ENCODE measurements around the gene AP3B1. TPM values are rescaled to one million over a fixed set of nuclear protein-coding genes. Genes with fewer than 3 reads are reported as not detected.

Gene AP3B1
- total RNA-seq, 1 donor from 2014 or later, result 40.0 TPM

DNA sequence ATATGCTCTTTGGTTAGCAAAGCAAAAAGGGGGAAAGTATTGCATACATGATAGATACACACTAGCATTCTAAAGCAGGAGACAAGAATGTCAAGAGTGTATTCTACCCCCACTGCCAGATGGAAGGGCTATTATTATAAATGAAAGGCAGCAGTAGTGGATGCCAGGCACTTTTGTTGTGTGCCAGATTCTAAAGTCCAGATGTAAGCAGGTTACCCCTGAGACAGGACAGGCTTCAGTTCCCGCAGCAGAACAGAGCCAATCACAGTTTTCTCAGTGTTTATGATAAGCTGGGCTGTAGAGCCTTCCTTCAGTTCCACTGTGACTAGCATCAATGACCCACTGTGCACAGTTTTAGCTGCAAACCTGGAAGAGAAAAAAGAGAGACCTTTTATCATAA is 291.8 kb downstream of the AP3B1 start:
- intact Hi-C loops (cut with DNase I), result no loop called here
- Histone ChIP-seq H3K36me3 (peaks cover 12% of the 10 kb centered on the region), H3K9me3 (no peaks in the 10 kb centered on the region), H3K4me3 (no peak overlapping the region), H3K27ac (no peak overlapping the region), H3K27me3 (ENCODE audit: low read depth) (no peaks in the 10 kb centered on the region), H3K4me1 (no peaks in the 10 kb centered on the region)
- TF ChIP-seq CTCF (IDR thresholded peaks at IDR 0.05), result no peak
- DNase-seq (no peak), ATAC-seq (no peak)

DNA sequence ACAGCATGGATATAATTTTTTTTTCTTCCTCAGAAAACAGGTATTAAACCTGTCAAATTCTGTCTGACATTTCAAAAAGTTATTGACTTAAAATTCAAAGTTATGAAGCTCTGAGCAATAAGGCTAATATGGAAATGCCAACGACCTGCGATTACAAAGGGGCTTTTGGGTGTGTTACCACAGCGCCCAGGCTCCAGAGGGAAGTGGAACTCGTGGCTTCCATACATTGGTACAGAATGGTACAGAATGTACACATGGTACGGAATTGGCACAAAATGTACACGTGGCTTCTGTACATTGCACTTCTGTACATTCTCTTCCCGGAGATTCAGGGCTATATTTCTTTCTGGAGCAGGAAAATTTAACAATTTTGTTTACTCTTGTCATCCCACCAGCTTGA is 293.3 kb downstream of the AP3B1 start:
- Histone ChIP-seq H3K27ac (no peak overlapping the region), H3K27me3 (ENCODE audit: low read depth) (no peaks in the 10 kb centered on the region), H3K4me3 (no peak overlapping the region), H3K4me1 (no peaks in the 10 kb centered on the region), H3K36me3 (peaks cover 12% of the 10 kb centered on the region), H3K9me3 (no peaks in the 10 kb centered on the region)
- ATAC-seq, result no peak
- intact Hi-C loops (cut with DNase I), result no loop called here
- no peak for TF ChIP-seq CTCF (IDR thresholded peaks at IDR 0.05)
- no peak for DNase-seq

- DNase-seq (no peak), ATAC-seq (no peak)
- intact Hi-C loops (cut with DNase I), result no loop called here
Observed at GRCh38 chr5:78000191-78000590, 294.3 kb downstream of the AP3B1 start.

GRCh38 chr5:77999399-77999798 is 295.1 kb downstream of the AP3B1 start:
- intact Hi-C loops (cut with DNase I), result no loop called here
- DNase-seq (no peak), ATAC-seq (no peak)
- no peaks in the 10 kb centered on the region for H3K4me1 ChIP-seq
- no peak for TF ChIP-seq CTCF (IDR thresholded peaks at IDR 0.05)
- peaks cover 12% of the 10 kb centered on the region for H3K36me3 ChIP-seq
- no peaks in the 10 kb centered on the region for H3K9me3 ChIP-seq
- H3K27me3 ChIP-seq (ENCODE audit: low read depth), result no peaks in the 10 kb centered on the region
- H3K27ac ChIP-seq, result no peak overlapping the region
- no peak overlapping the region for H3K4me3 ChIP-seq

More at GRCh38 chr5:78000191-78000590, 294.3 kb downstream of the AP3B1 start:
- no peak overlapping the region for H3K27ac ChIP-seq
- peaks cover 12% of the 10 kb centered on the region for H3K36me3 ChIP-seq
- no peaks in the 10 kb centered on the region for H3K27me3 ChIP-seq (ENCODE audit: low read depth)
- no peak overlapping the region for H3K4me3 ChIP-seq
- no peaks in the 10 kb centered on the region for H3K9me3 ChIP-seq
- H3K4me1 ChIP-seq, result no peaks in the 10 kb centered on the region
- TF ChIP-seq CTCF (IDR thresholded peaks at IDR 0.05), result no peak

GRCh38 chr5:77996943-77997342 is 297.6 kb downstream of the AP3B1 start:
- intact Hi-C loops (cut with DNase I), result no loop called here
- no peak for TF ChIP-seq CTCF (IDR thresholded peaks at IDR 0.05)
- DNase-seq, result no peak
- no peak overlapping the region for H3K27ac ChIP-seq
- H3K36me3 ChIP-seq, result peaks cover 4% of the 10 kb centered on the region
- no peaks in the 10 kb centered on the region for H3K27me3 ChIP-seq (ENCODE audit: low read depth)
- H3K4me3 ChIP-seq, result no peak overlapping the region
- no peaks in the 10 kb centered on the region for H3K4me1 ChIP-seq
- H3K9me3 ChIP-seq, result no peaks in the 10 kb centered on the region
- no peak for ATAC-seq

Measured in lower lobe of right lung (tissue), 2 donors.